ENCODE data around the gene PEX10. TPM values are rescaled to one million over a fixed set of nuclear protein-coding genes. Genes with fewer than 3 reads are reported as not detected.

Gene PEX10
- total RNA-seq, 1 donor = 28.9 TPM

GRCh38 chr1:2392686-2393085 lies 19.7 kb downstream of the PEX10 start:
- H3K4me3 ChIP-seq (ENCODE audit: low read depth, low read length) = peak overlapping the region; percentile 83
- no peak for DNase-seq (ENCODE audit: low read depth)
- no peak for TF ChIP-seq CTCF (IDR thresholded peaks at IDR 0.05; ENCODE audit: insufficient read depth, low read depth, low read length)

- no peak for TF ChIP-seq CTCF (IDR thresholded peaks at IDR 0.05; ENCODE audit: insufficient read depth, low read depth, low read length)
- peak; percentile 42 for DNase-seq (ENCODE audit: low read depth)
- H3K4me3 ChIP-seq (ENCODE audit: low read depth, low read length) = peak overlapping the region; percentile 83
Observed at GRCh38 chr1:2391931-2392509, 20.3 kb downstream of the PEX10 start.

- TF ChIP-seq CTCF (IDR thresholded peaks at IDR 0.05; ENCODE audit: insufficient read depth, low read depth, low read length) = no peak
- peak within 1 kb of the TSS; percentile 91 for H3K4me3 ChIP-seq (ENCODE audit: low read depth, low read length)
- DNase-seq (ENCODE audit: low read depth) = peak; percentile 99
Observed at GRCh38 chr1:2391041-2391930, 21.1 kb downstream of the PEX10 start, which contains the start of the genes MORN1 and RER1. Gene MORN1 (minus strand): TSS chr1:2391554. CDS start chr1:2391533, 21 bp downstream. Gene RER1 (plus strand): TSS chr1:2391841. CDS start chr1:2395791, 3,950 bp downstream.

GRCh38 chr1:2389644-2390043 lies 22.7 kb downstream of the PEX10 start:
- no peak for TF ChIP-seq CTCF (IDR thresholded peaks at IDR 0.05; ENCODE audit: insufficient read depth, low read depth, low read length)
- no peak for DNase-seq (ENCODE audit: low read depth)
- H3K4me3 ChIP-seq (ENCODE audit: low read depth, low read length) = no peak overlapping the region

- TF ChIP-seq CTCF (IDR thresholded peaks at IDR 0.05; ENCODE audit: insufficient read depth, low read depth, low read length) = no peak
- H3K4me3 ChIP-seq (ENCODE audit: low read depth, low read length) = no peak overlapping the region
- no peak for DNase-seq (ENCODE audit: low read depth)
Observed at GRCh38 chr1:2388004-2388913, 24.1 kb downstream of the PEX10 start.
